ENCODE results near the gene GSTA4. TPM values are rescaled to one million over a fixed set of nuclear protein-coding genes. Genes with fewer than 3 reads are reported as not detected.
"Not testable (repeated sequence)": the region's sequence is repeated elsewhere in the genome, so short reads cannot be mapped to it uniquely, and the experiment has no call there.

The GSTA4 gene
- polyA plus RNA-seq, 3 donors: 96.9 to 111 (median 105) TPM

DNA sequence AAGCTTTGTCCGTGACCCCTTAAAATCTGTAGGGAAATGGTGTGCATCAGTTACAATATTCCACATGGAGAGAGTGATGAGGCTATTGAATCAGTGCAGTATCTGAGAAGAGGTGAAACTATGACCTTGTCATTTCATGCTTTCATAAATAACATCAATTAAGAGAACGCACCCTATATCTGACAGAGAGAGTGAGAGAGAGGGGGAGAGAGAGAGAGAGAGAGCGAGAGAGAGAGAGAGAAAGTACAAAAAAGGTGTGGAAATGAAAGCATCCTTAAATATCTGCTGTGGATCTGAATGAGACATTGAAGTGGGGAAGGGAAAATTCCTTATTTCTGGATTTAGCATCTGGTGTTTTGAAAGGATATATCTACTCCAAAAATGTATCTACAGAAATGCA, 12.4 kb downstream of the GSTA4 start:
- no peak for DNase-seq

DNA sequence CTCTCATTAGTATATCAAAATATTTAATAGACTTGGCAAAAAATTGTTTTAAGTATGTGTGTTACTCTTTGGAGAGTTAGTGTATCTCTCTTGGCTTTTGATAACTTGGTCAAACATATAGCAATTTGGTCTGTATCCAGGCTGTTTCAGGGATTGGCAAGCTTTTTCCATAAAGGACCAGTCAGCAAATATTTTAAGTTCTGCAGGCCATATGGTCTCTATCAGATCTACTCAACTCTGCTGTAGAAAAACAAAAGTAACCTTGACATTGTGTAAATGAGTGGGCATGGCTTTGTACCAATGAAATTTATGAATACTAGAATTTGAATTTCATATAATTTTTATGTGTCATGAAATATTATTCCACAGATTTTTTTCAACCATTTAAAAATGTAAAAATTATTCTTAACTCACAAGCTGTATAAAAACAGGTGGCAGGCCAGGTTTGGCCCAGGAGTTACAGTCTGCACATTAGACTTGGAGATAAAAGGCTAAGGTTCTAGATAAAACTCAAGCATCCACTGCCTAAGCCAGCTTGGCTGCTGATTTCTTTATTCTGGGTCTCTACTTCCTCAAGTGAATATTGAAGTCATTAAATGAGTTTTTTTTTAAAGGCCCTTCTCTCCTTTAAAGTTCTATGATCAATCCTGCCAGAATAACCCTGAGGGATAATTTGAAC, 13.7 kb downstream of the GSTA4 start:
- DNase-seq: no peak

DNA sequence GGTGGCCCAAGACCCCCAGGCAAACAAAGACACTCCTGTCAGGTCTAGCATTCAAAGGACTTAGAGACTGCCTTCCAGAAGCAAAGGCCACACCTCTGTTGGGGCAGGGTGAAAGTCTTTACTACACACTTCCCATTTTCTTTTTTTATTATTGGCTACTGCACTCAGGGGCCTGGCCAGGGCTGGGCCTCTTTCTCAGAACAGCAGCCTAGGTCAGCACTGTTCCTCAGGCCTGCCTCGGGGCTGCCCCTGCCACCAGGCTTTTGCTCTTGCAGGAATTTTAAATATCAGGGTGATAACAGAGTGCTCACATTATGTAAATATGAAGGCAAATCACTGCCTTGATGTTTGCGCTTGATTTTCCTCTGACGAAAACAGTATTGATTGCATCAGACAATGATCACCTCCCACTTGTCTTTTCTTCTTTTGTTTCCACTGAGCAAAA, 18.5 kb downstream of the GSTA4 start:
- DNase-seq: no peak

DNA sequence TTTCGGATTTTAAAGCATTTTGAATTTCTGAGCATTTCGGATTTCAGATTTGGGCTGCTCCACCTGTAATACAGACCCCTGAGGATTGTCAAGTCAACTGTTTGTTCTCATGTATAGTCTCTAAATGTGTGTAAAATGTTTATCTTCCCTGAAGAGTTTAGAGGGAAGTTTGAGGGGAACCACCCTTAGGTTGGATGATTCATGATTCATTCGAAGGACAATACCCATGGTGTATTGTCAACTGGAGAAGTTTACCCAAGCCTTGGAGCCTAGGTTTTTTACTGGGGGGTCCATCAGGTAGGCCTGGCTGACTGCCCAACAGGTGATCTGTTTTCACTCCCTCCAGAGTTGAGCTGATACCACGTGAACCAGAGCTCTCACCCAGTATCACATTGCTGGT, 18.9 kb downstream of the GSTA4 start:
- no peak for DNase-seq

DNA sequence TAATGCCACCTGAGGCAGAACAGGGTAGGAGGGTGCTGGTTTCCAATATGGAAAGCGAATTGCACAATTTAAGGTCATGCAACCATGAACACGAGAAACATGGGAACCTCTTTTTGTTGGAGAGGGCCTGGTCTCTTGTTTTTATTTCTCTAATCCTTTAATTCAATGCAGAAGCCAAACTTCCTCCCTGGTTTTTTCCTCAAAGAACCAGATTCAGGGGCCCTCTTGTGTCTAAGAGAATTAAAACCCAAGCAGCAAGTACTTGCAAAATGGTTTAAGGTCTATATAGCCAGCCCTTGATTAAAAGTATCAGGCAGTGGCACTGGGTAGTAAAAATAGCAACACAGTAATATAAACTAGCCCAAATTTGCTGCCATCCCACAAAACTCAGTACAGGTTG, 19.5 kb downstream of the GSTA4 start:
- DNase-seq: no peak

DNA sequence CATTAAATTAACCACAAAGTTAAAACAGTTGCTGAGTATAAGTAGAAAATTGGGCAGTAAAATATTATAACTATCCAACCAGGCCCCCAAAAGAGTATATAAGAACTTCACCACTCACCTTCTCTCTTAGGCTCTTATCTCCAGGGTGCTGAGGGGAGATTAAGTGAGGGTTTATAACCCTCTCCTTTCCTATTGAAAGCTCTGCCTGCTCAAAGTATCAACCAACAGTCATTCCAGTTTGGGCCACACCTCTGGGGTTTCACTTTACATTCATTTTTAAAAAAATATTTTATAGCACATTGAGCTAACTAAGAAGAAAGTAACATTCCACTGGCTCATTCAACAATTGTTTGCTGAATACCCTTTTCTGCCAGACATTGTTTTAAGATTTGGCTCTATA, 22.1 kb downstream of the GSTA4 start:
- DNase-seq: no peak

DNA sequence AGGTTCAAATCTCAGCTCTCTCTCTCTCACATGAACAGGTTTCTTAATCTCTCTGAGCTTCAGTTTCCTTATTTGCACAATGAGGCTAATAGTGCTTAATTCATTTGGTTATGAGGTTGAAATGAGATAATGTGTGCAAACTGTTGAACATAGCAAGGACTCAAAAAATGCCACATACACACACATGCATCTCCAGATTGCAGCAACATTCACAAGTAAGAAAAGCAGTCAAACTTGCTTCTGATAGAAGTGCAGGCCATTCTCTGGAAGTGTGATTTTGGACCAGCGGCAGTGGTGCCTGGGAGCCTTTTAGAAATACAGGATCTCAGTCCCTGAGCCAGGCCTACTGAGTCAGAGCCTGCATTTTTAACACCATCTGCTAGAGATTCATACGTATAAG, 25.7 kb downstream of the GSTA4 start:
- DNase-seq: no peak

DNA sequence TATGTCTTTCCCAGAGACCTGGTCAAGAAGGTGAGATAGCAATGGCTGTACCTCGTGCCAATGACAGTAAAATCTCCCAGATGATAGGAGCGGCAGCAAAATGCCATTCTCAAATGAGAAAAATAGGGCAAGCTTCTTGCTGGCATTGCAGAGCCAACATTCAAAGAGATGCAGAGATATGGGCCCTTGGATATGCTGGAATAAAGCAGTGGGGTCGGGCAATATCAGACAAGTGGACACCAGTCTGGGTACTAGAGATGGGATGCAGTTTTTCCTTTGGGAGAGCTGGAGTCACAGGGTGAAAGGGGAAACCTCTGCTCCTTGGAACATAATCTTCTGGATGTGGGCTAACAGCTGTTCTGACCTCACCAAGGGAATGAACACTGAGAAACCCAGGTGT, 29.0 kb downstream of the GSTA4 start:
- no peak for DNase-seq

DNA sequence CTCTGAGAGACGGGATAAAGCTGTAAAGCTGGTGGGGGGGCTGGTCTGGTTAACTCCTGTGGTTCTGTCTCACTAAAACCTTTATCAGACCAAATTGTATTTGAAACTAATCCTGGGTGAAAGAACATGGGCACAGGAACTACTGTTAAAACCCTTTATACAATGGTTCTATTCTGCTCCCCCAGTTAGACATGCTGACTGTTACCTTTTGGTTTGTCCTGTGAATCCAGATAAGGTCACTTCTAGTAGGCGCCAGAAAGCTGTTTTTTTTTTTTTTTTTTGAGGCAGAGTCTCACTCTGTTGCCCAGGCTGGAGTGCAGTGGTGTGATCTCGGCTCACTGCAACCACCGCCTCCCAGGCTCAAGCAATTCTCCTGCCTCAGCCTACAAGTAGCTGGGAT, 29.7 kb downstream of the GSTA4 start:
- DNase-seq: no peak

DNA sequence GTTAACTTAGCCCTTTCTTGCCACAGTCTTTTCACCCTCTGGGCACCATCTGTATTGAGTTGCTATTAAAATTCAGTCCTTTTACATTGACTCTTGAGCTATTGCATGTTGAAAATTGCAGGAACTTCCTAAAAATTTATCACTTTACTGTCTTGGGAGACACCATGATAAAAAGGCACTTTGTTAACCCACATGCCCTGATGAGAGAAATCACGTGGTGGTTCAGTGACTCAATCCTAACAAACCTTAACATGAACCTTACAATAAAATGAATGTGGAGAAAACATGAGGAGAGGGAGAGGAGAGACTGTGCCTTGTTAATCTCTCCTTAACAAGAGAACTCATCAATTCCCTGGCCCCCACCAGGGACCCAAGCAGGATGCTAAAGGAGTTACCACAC, 30.8 kb downstream of the GSTA4 start:
- no peak for DNase-seq

DNA sequence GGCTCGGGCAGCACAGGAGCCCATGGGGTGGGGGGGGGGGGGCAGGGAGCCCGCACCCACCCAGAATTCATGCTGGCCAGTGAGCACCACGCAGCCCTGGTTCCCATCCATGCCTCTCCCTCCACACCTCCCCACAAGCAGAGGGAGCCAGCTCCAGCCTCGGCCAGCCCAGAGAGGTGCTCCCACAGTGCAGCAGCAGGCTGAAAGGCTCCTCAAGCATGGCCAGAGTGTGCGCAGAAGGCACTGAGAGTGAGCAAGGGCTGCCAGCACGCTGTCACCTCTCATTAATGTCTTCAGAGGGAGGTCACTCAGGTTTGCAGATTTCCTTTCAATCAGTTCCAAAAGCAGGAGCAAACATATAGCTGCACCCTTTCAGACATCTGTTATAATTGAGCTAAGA, 32.4 kb downstream of the GSTA4 start:
- DNase-seq: no peak

DNA sequence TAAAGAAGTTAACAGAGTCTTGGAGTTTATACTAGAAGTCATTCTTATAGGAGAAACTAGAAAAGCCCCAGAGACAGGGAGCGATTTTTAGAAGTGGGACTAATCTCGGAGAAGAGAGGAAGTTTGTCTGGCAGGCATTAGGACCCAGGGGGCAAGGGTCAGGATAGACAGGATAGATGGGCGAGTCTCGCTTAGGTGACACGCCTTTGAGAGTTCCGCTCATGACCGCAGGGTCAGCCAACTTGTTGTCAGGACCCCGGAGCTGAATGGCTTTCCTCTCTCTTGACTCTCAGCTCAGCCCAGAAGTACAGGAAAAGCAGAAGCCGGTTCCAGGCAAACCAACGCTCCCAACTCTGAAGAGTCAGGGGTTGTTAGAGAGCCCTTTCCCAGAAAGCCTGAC, 34.1 kb downstream of the GSTA4 start:
- not testable (repeated sequence) for DNase-seq

DNA sequence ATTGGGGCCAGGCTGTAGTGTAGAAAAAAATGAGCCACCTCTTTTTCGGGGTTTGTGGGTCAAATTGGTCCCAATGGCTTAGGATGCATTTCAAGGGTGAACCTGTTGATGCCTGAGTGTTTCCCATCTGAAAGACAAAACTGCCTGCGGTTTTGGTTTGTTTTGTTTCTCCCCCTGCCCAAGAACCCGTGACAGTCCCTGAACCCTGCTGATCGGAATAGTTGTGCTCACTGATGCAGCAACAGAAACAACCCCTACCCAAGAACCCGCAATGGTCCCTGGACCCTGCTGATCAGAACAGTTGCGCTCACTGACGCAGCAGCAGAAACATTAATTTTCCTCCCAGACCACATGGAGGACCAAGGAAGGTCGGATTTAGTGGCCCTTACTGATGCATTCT, 34.9 kb downstream of the GSTA4 start:
- not testable (repeated sequence) for DNase-seq

DNA sequence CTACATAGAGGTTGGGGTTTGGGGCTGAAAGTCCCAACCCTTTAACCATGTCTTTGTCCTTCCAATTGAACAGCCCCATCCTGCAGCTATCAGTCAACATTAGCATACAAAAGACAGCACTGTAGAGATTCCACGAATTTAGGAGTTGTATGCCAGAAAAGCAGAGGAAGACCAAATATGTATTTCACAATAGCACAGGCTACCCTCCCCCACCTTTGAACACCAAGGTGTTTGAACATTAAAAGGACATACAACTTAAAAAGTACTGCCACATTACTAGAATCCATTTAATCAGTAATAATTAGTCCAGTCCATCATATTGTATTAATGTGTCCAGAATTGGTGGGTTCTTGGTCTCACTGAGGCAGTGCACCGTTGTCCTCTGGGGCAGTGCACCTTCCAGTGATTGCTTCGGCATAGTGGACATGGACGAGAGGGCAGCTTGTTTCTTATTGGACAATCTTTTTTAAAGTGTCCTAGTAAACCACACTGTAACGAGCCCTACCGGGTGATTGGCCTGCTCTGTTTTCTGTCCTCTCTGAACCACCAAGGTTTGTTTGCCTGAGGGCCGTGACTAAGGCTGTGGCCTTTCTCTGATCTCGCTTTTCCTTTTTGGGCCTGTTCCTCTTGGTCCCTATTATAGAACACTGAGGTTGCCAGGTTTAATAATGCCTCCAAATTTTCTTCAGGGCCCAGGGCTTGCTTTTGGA, 36.4 kb downstream of the GSTA4 start:
- DNase-seq: no peak

DNA sequence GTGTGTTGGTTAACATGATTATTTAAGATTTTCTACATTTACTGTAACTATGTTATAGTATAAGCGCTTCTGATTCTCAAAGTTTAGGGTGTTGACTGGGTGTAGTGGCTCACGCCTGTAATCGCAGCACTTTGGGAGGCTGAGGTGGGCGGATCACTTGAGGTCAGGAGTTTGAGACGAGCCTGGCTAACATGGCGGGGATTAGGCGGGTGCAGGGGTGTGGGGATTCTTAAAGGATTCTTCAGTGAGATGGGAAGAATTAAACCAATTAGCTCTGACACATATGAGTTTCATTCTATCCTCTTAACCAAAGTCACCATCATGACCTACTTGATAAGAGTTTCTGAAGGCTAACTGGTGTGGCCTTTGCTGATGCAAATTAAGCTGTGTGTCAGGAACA, 39.2 kb downstream of the GSTA4 start:
- DNase-seq: no peak

DNA sequence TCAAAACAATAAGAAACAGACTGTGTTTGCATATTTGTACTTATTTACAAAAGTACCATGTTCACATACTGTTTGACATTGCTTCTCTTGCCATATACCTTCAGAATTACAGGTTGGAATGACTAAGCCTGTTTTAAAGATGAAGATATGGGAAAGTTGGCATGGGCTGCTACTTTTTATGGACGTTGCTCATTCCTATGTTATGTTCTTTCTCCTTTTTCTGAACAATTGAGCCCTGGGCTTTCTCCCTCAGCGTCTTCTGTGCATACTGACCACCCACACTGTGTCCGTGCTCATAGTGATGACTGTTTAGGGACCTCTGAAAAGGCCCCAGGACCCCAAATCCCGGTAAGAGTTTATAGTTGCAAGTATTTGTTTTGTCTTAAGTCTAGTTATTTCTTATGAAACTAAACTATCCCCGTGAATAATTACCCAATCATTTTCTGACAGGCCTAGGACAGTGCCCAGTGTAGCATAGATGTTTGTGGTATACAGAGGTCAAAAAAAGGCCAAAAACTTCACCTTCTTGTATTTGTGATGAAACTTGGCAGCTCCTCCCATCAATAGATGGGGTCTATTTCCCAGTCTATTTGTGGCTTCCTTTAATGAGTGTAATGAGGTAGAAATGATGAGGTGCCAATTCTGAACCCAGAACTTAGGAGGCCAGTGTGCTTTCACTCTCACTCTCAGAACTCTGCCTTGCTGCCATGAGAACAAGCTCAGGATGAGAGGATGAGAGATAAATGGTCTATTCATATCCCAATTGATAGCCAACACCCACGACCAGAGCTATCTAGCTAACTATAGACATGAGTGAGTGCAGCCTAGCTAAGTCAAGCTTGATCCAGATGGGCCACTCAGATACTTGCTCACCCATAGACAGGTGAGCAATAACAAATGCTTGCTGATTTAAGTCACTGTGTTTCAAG, 40.9 kb downstream of the GSTA4 start:
- no peak for DNase-seq

DNA sequence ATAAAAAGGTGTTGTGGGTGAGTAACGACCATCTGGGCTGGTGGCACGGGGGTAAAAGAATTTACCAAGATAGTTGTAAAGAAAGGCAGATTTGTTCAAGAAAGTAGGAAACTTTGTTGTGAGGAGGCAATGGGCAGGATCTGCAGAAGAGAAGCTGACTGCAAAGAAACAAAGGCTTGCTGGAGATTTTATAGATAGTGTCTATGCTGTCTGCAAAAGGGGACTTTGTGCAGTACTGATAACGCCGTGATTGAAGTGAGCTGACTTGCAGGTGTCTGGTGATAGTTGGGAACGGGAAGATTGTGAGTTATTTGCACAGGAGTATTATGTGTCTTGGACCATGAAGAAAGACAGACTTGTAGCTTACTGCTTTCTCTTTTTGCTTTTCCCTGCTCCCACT, 48.8 kb downstream of the GSTA4 start:
- DNase-seq: no peak

DNA sequence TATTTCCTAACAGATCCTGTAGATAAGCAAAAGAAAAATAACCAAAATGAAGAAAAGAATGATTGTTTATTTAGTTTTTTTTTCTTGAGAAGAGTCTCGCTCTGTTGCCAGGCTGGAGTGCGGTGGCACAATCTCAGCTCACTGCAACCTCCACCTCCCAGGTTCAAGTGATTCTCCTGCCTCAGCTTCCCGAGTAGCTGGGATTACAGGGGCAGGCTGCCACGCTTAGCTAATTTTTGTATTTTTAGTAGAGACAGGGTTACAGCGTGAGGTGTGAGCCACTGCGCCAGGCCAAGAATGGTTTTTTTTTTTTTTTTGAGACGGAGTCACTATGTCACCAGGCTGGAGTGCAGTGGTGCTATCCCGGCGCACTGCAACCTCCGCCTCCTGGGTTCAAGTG, 52.3 kb downstream of the GSTA4 start:
- not testable (repeated sequence) for DNase-seq

DNA sequence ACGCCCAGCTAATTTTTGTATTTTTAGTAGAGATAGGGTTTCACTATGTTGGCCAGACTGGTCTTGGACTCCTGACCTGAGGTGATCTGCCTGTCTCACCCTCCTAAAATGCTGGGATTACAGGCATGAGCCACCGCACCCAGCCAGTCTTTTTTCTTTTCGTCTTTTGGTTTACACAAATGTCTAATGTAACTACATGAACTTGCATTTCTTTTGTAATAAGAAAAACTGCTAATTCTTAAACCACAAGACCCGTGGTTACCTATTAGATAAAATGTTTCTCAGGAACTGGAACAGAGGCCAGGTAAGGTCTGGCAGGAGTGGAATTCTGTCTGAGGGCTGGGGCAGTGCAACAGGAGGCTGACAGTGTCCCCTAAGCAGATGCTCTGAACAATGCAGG, 52.9 kb downstream of the GSTA4 start:
- no peak for DNase-seq

DNA sequence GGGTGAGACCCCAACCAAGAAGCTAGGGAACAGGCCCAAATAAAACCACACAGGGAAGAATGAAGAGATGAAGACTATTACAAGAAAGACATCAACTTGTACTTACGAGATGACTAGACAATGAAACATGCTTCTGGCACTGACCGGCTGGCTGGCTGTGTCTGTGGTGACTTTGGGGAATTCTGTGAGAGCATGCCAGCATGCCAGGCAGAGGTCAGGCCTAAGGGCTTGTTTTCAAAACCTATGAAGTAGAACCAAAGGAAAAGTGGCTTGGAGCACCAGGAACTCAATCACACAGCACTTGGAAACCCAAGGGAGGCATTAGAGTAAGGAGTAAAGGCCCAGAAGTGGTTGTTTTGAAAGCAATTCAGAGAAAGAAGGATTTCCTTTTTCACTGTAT, 57.2 kb downstream of the GSTA4 start:
- DNase-seq: no peak

DNA sequence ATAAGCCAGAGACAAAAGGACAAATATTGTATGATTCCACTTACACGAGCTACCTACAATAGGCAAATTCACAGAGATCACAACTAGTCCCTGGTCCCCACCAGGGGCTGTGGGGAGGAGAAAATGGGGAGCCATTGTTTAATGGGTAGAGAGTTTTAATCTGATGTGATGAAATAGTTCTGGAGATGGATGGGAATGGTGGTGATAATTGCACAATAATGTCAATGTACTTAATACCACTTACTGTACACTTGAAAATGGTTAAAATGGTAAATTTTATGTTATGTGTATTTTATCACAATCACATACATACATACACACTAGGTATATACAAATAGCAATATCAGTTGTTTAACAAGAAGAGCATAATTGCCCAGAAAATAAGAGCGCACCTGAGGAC, 61.3 kb downstream of the GSTA4 start:
- DNase-seq: no peak

DNA sequence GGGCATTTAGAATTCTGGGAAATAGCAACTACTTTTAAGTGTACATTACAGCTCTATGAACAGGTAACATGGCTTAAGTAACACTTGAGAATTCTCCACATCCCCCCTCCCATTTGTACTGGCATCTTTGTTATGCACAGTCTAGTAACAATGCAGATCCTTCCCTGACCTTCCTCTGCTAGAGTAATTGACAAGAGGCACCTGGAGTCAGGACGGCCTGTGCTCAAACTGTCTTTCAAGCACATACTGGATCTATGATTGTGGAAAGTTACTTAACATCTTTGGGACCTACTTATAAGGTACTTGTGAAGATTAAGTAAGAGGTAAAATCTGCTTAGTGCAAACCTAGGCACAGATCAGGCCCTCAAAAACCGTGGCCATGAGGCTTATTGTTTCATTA, 63.7 kb downstream of the GSTA4 start:
- no peak for DNase-seq

Data from renal pelvis (tissue), 4 donors.